AG04450 (cell line): Measurements from ENCODE around the gene SLC6A16. TPM values are rescaled to one million over a fixed set of nuclear protein-coding genes. Genes with fewer than 3 reads are reported as not detected.
"Not testable (repeated sequence)": the region's sequence is repeated elsewhere in the genome, so short reads cannot be mapped to it uniquely, and the experiment has no call there.

Experiments
- CTCF ChIA-PET: fragments of 300-600, 350-600 bp; formaldehyde crosslinking; extraction: SDS; loops from one replicate; lab custom pipeline; 2022; ENCODE audit warnings: antibody characterized with exemption, inconsistent platforms; lab: Charles Lee
- POLR2A ChIA-PET: fragments of 350-600 bp; formaldehyde crosslinking; extraction: SDS; loops from one replicate; lab custom pipeline; 2021; ENCODE audit warnings: antibody characterized with exemption, inconsistent platforms; lab: Yijun Ruan, JAX
- DNase-seq: peaks from one replicate; pipeline ENCODE4 v3.0.0-alpha.2; 2011; ENCODE audit warnings: low read depth, low spot score
- H3K27ac ChIP-seq: one replicate; pipeline ENCODE4 v1.5.1; 2012; ENCODE audit warnings: low read depth, low read length, control low read depth
- H3K27me3 ChIP-seq: one replicate; pipeline ENCODE4 v1.6.0; 2012; ENCODE audit warnings: low read length; ENCODE audit not compliant: control insufficient read depth, insufficient read depth
- H3K4me3 ChIP-seq: 2 replicates; pipeline ENCODE4 v1.5.1; 2011; ENCODE audit warnings: mild to moderate bottlenecking, low read depth, low read length, control low read depth
- H3K9me3 ChIP-seq: 2 replicates; pipeline ENCODE4 v1.5.1; 2012; ENCODE audit warnings: low read length; ENCODE audit not compliant: control insufficient read depth, insufficient read depth
- polyA plus RNA-seq: library from polyadenylated mRNA; depleted of rRNA; stranded (reverse); fragments of >200 nt; gene quantifications from 2 replicates; pipeline ENCODE4 v1.2.3, GENCODE V29; 2011
- TF ChIP-seq, protein P1 (sequence below): IDR thresholded peaks from 2 replicates; pipeline ENCODE4 v1.5.1; 2011; ENCODE audit warnings: low read depth, low read length, control low read depth, inconsistent platforms

SLC6A16 gene
- polyA plus RNA-seq, 1 experiment = 1.6 TPM

DNA sequence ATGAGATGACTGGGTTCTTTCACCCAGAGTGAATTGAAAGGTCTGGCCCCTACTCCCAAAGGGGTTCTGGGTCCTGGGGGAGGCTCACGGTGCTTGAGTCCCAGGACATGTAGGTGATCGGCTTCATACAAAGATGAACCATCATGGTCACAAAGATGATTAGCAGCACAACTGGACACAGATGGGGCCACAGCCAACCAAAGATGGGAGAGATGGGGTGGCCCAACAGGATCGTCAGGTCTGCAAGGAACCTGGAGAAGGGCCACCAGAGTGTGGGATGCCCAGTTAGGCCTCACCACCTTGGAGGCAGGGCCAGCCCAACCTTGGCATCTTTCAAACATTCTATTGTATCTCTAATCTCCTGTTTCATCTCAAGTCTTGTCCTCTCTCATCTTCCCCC lies 34.5 kb downstream of the SLC6A16 start:
- H3K27ac ChIP-seq = no peak overlapping the region
- no peak overlapping the region for H3K4me3 ChIP-seq
- POLR2A ChIA-PET = no interaction called here
- H3K9me3 ChIP-seq = peaks cover 6% of the 10 kb centered on the region
- no peaks in the 10 kb centered on the region for H3K27me3 ChIP-seq
- TF ChIP-seq, protein P1, sequence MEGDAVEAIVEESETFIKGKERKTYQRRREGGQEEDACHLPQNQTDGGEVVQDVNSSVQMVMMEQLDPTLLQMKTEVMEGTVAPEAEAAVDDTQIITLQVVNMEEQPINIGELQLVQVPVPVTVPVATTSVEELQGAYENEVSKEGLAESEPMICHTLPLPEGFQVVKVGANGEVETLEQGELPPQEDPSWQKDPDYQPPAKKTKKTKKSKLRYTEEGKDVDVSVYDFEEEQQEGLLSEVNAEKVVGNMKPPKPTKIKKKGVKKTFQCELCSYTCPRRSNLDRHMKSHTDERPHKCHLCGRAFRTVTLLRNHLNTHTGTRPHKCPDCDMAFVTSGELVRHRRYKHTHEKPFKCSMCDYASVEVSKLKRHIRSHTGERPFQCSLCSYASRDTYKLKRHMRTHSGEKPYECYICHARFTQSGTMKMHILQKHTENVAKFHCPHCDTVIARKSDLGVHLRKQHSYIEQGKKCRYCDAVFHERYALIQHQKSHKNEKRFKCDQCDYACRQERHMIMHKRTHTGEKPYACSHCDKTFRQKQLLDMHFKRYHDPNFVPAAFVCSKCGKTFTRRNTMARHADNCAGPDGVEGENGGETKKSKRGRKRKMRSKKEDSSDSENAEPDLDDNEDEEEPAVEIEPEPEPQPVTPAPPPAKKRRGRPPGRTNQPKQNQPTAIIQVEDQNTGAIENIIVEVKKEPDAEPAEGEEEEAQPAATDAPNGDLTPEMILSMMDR = no peak
- CTCF ChIA-PET = no interaction called here
- no peak for DNase-seq

DNA sequence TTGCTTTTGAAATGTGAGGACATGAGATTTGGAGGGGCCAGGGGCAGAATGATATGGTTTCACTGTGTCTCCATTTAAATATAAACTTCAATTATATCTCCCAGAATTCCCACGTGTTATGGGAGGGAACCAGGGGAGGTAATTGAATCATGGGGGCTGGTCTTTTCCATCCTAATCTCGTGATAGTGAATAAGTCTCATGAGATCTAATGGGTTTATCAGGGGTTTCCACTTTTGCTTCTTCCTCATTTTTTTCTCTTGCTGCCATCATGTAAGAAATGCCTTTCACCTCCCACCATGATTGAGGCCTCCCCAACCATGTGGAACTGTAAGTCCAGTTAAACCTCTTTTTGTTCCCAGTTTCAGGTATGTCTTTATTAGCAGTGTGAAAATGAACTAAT lies 35.7 kb downstream of the SLC6A16 start:
- H3K27ac ChIP-seq, H3K27me3 ChIP-seq, H3K4me3 ChIP-seq, H3K9me3 ChIP-seq, DNase-seq: not testable (repeated sequence)
- CTCF ChIA-PET = interaction anchor here (2.1 kb wide), 1 partner anchor 12 kb away, joined by 8 read pairs; no protein-coding TSS in a partner anchor
- POLR2A ChIA-PET = interaction anchor here (0.6 kb wide), 1 partner anchor 478 kb away, joined by 6 read pairs; the partner anchor contains the start of gene AP2A1

DNA sequence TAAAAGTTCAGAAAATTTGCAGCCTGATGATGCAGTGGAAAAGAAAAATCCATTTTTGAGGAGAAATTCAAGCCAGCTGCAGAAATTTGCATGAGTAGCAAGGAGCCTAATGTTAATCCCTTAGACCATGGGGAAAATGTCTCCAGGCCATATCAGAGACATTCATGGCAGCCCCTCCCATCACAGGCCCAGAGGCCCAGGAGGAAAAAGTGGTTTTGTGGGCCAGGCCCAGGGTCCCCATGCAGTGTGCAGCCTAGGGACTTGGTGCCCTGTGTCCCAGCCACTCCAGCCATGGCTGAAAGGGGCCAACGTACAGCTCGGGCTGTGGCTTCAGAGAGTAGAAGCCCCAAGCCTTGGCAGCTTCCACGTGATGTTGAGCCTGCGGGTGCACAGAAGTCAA lies 36.8 kb downstream of the SLC6A16 start:
- H3K9me3 ChIP-seq, H3K4me3 ChIP-seq, POLR2A ChIA-PET, H3K27me3 ChIP-seq, H3K27ac ChIP-seq, DNase-seq: not testable (repeated sequence)
- CTCF ChIA-PET = interaction anchor here (2.1 kb wide), 1 partner anchor 13 kb away, joined by 8 read pairs; no protein-coding TSS in a partner anchor

DNA sequence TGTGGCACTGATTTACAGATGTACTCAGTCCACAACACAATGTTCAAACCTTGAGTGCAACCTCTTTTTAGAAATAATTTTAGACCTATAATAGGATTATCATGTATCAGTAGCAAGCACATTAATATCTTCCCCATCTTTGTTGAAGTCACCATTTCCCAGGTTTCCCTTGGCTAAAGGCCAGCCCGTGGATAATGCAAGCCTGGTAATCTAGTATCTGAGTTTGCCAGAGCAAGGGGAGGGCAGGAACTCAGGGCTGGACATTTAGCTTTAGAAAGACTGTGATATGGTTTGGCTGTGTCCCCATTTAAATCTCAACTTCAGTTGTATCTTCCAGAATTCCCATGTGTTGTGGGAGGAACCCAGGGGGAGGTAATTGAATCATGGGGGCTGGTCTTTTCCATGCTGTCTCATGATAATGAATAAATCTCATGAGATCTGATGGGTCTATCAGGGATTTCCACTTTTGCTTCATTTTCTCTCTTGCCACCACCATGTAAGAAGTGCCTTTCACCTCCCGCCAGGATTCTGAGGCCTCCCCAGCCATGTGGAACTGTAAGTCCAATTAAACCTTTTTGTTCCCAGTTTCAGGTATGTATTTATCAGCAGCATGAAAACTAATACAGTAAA lies 37.7 kb downstream of the SLC6A16 start:
- Histone ChIP-seq H3K27ac (no peak overlapping the region), H3K4me3 (no peak overlapping the region), H3K9me3 (peaks cover 6% of the 10 kb centered on the region), H3K27me3 (peaks cover 4% of the 10 kb centered on the region)
- DNase-seq = no peak
- ChIA-PET POLR2A (no interaction called here), CTCF (no interaction called here)
- TF ChIP-seq, protein P1 = no peak

DNA sequence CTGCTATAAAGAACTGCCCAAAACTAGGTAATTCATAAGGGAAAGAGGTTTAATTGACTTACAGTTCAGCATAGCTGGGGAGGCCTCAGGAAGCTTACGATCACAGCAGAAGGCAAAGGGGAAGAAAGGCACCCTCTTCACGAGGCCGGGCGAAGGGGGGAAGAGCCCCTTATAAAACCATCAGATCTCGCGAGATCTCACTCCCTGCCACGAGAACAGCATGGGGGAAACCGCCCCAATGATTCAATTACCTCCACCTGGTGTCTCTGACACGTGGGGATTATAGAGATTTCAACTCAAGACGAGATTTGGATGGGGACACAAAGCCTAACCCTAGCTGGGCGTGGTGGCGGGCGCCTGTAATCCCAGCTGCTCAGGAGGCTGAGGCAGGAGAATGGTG lies 42.8 kb downstream of the SLC6A16 start:
- no peak for DNase-seq
- Histone ChIP-seq H3K27ac (no peak overlapping the region), H3K4me3 (no peak overlapping the region), H3K27me3 (peaks cover 4% of the 10 kb centered on the region), H3K9me3 (no peaks in the 10 kb centered on the region)
- TF ChIP-seq, protein P1 = no peak
- ChIA-PET CTCF (no interaction called here), POLR2A (no interaction called here)

DNA sequence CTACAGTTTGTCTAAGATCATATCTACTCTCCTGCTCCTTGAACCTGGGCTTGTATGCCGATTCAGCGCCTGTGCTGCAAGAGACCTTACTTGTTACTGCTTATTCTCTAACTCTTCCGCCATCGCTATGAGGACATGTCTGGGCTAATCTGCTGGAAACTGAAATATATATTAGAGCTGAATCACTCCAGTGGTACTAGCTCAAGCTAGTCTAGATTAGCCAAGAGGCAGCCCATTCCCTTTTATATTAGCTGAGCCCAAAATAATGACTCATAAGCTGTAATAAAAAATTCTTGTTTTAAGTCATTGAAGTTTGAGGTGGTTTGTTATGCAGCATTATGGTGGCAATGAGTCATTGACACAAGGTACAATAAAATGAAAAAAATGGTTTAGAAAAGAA lies 52.8 kb downstream of the SLC6A16 start:
- Histone ChIP-seq H3K27ac (no peak overlapping the region), H3K9me3 (0 out of 2 replicates have a peak, but pooled peaks cover 6% of the 10 kb centered on the region), H3K27me3 (peaks cover 3% of the 10 kb centered on the region), H3K4me3 (no peak overlapping the region)
- DNase-seq = no peak
- CTCF ChIA-PET = no interaction called here
- POLR2A ChIA-PET = interaction anchor here (0.6 kb wide), 1 partner anchor 49 kb away, joined by 3 read pairs; no protein-coding TSS in a partner anchor
- TF ChIP-seq, protein P1 = no peak
